Natural killer cell (primary cell): ENCODE measurements around the gene CCDC9B. TPM values are rescaled to one million over a fixed set of nuclear protein-coding genes. Genes with fewer than 3 reads are reported as not detected.
A peak's percentile ranks its signal among the peaks of the same experiment; 100 is the strongest.

Experiments
- ATAC-seq, 3 donors: fragments of 150-1000 bp in 2 of 3; fragments of 200-7000 bp in 1 of 3; cut with Tn5 transposase; 1 replicate in 1 of 3; 2 replicates in 2 of 3; pipeline ENCODE4 v1.10.0; 2021; ENCODE audit warnings: mild to moderate bottlenecking in 2 of 3, moderate library complexity in 2 of 3
- DNase-seq, 2 donors: peaks; one replicate each; pipeline versions ENCODE4 v3.0.0 to v3.0.0-alpha.2; 2013 to 2021; ENCODE audit warnings: mixed read lengths in 1 of 2
- H3K27ac ChIP-seq: one replicate; pipeline ENCODE4 v1.5.1; 2013; ENCODE audit warnings: mild to moderate bottlenecking, low read length
- H3K27me3 ChIP-seq: one replicate; pipeline ENCODE4 v1.6.1; 2013; ENCODE audit warnings: low read length; ENCODE audit not compliant: control insufficient read depth, insufficient read depth
- H3K36me3 ChIP-seq: one replicate; pipeline ENCODE4 v1.6.1; 2013; ENCODE audit warnings: low read length; ENCODE audit not compliant: control insufficient read depth, insufficient read depth
- H3K4me1 ChIP-seq: one replicate; pipeline ENCODE4 v1.6.1; 2013; ENCODE audit warnings: low read length; ENCODE audit not compliant: control insufficient read depth, insufficient read depth
- H3K4me3 ChIP-seq: one replicate; pipeline ENCODE4 v1.5.1; 2013; ENCODE audit warnings: low read length
- H3K9me3 ChIP-seq: one replicate; pipeline ENCODE4 v1.6.1; 2013; ENCODE audit warnings: low read length; ENCODE audit not compliant: control insufficient read depth, insufficient read depth
- H3K27ac Mint-ChIP-seq, 2 donors: one replicate each; pipeline ENCODE4 v1.8.0; 2022; ENCODE audit warnings: mild to moderate bottlenecking in 2 of 2, mixed read lengths in 2 of 2, moderate library complexity in 1 of 2
- H3K27me3 Mint-ChIP-seq, 2 donors: one replicate each; pipeline ENCODE4 v1.8.0; 2022; ENCODE audit warnings: low read depth in 2 of 2, mixed read lengths in 2 of 2
- H3K36me3 Mint-ChIP-seq: one replicate; pipeline ENCODE4 v1.8.0; 2022; ENCODE audit warnings: mixed read lengths
- H3K4me1 Mint-ChIP-seq, 2 donors: one replicate each; pipeline ENCODE4 v1.8.0; 2022; ENCODE audit warnings: mixed read lengths in 2 of 2
- H3K4me3 Mint-ChIP-seq: one replicate; pipeline ENCODE4 v1.8.0; 2022; ENCODE audit warnings: mild to moderate bottlenecking, moderate library complexity, mixed read lengths
- H3K9me3 Mint-ChIP-seq, 2 donors: one replicate each; pipeline ENCODE4 v1.8.0; 2022; ENCODE audit warnings: mixed read lengths in 2 of 2
- CTCF ChIP-seq: fragments of 200-600 bp; IDR thresholded peaks from one replicate; pipeline ENCODE4 v1.8.0; 2022; ENCODE audit warnings: antibody characterized with exemption
- WGBS: methylation state at CpG from one replicate; pipeline ENCODE4 v1.1.7; 2013; ENCODE audit warnings: missing lambda C conversion rate; ENCODE audit not compliant: insufficient coverage; 5-methylcytosine and 5-hydroxymethylcytosine counted together
- intact Hi-C: fragments of 100-400 bp; cut with micrococcal nuclease; formaldehyde crosslinking; loops from one replicate; pipeline ENCODE4 v1.14.2; 2022
- total RNA-seq, 4 donors: library from RNA; stranded (reverse); fragments of 120-200 nt in 1 of 4; gene quantifications; one replicate each; pipeline versions ENCODE4 v1.2.3 to v1.2.4, GENCODE V29; 2013 to 2022

Gene CCDC9B
- total RNA-seq, 3 donors from 2014 or later (not counting 1 experiment from before 2014, with no cell fraction given) = 4.4 to 5.3 (median 4.7) TPM

- no peak for ATAC-seq
- Histone ChIP-seq H3K4me1 (peaks cover 32% of the 10 kb centered on the region), H3K9me3 (no peaks in the 10 kb centered on the region), H3K27me3 (no peaks in the 10 kb centered on the region), H3K4me3 (no peak overlapping the region), H3K27ac (peak overlapping the region; percentile 46), H3K36me3 (no peaks in the 10 kb centered on the region)
- Mint-ChIP-seq H3K27me3 (no peaks in the 10 kb centered on the region), H3K36me3 (no peaks in the 10 kb centered on the region), H3K4me3 (no peak overlapping the region), H3K27ac (peak overlapping the region; percentile 92 to 94), H3K9me3 (no peaks in the 10 kb centered on the region), H3K4me1 (peaks cover 41 to 45% of the 10 kb centered on the region in 2 donors)
- TF ChIP-seq CTCF = no peak
- no peak for DNase-seq
- WGBS = 63% methylated on average over 3 of the region's 4 CpGs
- intact Hi-C loops = no loop called here
Observed at GRCh38 chr15:40314723-40315276, 25.9 kb downstream of the CCDC9B start.

DNA sequence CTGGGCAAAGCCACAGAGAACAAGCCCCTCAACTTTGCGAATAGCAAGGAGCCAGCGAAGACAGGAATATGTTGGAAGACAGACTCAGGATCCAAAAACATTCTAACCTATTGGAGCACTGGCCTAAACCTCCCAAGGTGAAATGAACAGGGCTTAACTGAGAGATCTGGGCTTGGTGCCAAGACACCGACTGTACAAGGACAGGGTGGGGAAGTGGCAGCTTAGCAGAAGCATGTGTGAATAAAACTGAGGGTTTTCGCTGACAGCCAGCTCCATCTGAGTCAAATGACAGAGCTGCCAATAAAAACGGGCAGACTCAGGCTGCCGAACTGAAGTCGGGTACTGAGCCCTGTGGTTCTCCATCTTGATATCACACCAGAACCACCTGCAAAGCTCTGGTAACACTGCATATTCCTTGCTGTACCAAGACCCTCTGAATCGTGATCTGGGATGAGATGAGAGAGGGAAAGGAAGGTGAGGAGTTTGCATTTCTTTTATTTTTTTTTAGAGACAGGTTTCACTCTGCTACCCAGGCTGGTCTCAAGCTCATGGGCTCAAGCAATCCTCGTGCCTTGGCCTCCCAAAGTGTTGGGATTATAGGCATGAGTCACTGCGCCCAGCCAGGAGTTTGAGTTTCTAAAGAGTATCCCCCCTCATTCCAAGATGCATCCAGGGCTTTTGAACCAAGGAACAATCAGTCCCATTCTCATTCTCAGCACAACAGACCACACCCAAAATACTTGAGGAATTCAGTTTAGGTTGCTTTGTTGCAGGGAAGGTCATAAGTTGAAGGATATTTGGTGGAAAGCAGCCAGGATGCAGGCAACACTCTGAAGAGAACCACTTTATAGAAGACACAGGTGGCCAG lies 27.0 kb downstream of the CCDC9B start:
- Mint-ChIP-seq H3K9me3 (no peaks in the 10 kb centered on the region), H3K4me1 (peaks cover 48 to 55% of the 10 kb centered on the region in 2 donors), H3K4me3 (peak overlapping the region; percentile 88), H3K36me3 (no peaks in the 10 kb centered on the region), H3K27me3 (no peaks in the 10 kb centered on the region), H3K27ac (peak overlapping the region; percentile 92 to 94)
- Histone ChIP-seq H3K36me3 (no peaks in the 10 kb centered on the region), H3K4me1 (peaks cover 42% of the 10 kb centered on the region), H3K27ac (peak overlapping the region; percentile 46), H3K27me3 (no peaks in the 10 kb centered on the region), H3K4me3 (no peak overlapping the region), H3K9me3 (no peaks in the 10 kb centered on the region)
- ATAC-seq (peak; percentile 92 to 93 (median 92)), DNase-seq (peak; percentile 62 to 85)
- intact Hi-C loops = no loop called here
- WGBS = 27% methylated on average over 10 of the region's 10 CpGs
- TF ChIP-seq CTCF = no peak

- Mint-ChIP-seq H3K27ac (peak overlapping the region; percentile 92 to 94), H3K27me3 (no peaks in the 10 kb centered on the region), H3K36me3 (no peaks in the 10 kb centered on the region), H3K4me3 (peak overlapping the region; percentile 31), H3K9me3 (no peaks in the 10 kb centered on the region), H3K4me1 (peaks cover 51 to 65% of the 10 kb centered on the region in 2 donors)
- no peak overlapping the region for H3K27ac ChIP-seq
- H3K27me3 ChIP-seq = no peaks in the 10 kb centered on the region
- no peak for TF ChIP-seq CTCF
- ATAC-seq (no peak), DNase-seq (no peak)
- WGBS = 94% methylated on average over 10 of the region's 10 CpGs
- H3K36me3 ChIP-seq = no peaks in the 10 kb centered on the region
- peaks cover 46% of the 10 kb centered on the region for H3K4me1 ChIP-seq
- no peaks in the 10 kb centered on the region for H3K9me3 ChIP-seq
- intact Hi-C loops = no loop called here
- H3K4me3 ChIP-seq = no peak overlapping the region
Observed at GRCh38 chr15:40312370-40313158, 28.2 kb downstream of the CCDC9B start.
